GM18526 (cell line): ENCODE measurements around the gene HPS3.

ENCODE experiments used
- POLR2A ChIP-seq: IDR thresholded peaks from 3 replicates; pipeline ENCODE4 v1.6.1; 2011; ENCODE audit not compliant: insufficient read length; ENCODE audit errors: extremely low read depth

HPS3 gene

DNA sequence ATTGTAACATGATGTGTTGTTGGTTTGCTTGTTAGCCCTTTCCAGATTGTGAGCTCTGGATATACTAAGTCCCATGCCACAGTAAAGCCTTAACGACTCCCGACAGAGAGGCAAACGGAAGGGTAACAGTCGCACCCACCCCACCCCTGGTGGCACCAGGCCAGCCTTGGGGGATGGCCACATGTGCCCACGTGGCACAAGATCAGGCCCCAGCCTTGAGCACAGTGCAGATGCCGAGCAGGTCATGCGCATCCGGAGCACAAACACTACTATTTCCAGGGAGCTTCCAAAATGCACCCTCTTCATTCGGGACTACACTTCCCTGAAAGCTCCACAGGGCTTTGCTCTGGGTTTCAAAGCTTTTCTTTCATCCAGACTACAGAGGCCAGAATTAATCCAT, 10.7 kb upstream of the HPS3 start:
- TF ChIP-seq POLR2A: no peak

DNA sequence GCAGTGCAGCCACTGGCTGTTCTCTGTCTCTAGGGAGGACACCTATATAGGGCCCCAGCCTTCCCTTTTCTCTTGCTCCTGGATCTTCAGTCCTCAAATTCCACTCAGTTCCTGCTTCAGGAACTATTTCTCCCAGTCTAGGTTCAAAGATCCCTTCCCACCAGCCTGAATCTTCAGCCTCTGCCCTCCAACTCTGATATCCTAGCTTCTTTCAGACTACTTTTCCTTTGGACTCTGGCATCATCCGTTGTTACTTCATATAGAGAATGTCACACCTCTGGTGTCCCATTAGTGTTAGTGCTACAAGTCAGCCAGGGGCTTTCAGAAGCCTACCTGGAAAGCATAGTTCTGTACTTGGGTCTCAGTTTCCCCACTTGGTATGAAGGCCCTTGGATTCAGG, 10.0 kb upstream of the HPS3 start:
- TF ChIP-seq POLR2A: no peak

DNA sequence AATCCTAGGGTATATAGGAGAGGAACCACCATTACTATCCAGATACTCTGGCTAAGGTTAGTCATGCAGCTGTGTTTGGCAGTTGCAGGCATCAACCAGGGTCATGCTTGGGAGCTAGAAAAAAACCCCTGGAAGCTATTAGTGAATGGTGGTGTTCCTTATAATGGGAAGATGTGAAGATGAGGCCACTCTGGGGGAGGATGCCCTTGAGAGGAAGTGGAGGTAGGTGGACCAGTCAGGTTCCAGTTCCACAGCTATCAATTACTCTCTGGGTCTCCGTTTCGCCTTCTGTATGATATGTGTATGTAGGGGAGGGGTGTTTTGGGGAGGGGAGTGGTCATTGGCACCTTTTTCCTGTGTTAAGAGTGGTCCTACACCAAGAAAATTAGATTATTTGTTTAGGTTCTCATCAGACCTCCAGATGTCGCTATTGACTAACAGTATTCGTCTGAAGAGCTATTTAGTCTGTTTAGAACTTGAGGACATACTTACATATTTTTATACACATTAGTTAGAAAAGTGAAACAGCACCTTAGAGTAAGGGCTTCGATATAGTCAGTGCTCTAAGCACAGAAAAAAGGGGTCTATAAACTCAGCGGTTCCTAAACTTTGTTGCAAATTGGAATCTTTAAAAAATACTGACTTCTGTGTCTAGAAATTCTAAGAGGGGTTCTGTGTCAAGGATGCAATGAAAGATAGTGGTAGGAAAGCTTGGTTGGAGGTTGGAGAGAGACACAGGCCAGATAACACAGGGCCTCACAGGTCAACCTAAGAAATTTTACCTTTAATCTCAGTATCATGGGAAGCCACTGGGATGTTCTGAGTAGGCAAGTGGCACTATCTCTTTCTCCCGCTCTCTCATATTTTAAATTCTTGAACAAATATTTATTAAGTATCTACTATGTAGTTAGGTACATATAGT, 9.1 kb upstream of the HPS3 start:
- no peak for TF ChIP-seq POLR2A

DNA sequence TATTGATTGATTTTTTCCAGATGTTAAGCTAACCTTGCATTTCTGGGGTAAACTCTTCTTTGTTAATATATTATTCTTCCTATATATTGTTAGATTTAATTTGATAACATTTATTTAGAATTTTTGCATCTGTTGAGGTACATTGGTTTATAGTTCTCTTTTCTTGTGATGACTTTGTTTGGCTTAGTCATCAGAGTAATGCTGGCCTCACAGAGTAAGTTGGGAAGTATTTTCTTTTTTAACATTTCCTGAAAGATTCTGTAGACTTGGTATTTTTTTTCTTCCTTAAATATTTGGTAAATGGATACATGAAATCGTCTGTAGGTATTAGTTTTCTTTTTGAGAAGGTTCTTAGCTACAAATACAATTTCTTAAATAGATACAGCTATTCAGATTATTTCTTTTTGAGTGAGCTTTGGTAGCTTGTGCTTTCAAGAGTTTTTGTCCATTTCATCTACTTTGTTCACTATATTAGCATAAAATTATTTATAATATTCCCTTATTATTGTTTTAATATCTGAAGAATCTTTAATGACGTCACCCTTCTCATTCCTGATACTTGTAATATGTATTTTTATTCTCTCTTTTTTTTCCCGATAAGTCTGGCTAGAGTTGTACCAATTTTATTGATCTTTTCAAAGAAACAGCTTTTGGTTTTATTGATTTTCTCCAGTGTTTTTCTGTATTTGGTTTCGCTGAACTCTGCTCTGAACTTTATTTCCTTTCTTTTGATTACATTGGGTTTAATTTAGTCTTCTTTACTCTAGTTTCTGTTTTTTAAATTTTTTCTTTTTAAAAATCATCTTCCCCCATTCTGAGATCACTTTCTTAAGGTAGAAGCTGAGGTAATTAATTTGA, 6.5 kb upstream of the HPS3 start:
- TF ChIP-seq POLR2A: no peak

DNA sequence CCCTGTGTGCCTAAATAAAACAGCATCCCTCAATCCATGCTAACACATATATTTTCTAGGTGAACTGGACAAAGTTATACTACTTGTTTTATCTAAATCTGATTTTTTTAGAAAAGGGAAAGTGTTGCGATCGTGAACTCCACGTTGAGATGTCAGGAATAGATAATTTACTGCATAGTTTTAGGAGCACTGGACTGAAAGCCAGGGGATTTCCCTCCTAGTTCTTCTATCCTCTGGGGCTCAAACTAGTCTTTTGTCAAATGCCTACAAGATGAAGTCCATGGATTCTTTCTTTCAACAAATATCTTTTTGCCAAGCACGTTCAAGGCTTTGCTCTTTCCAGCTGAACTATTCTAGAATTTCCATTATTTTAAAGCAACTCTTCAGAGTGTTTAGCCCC, 617 bp upstream of the HPS3 start:
- no peak for TF ChIP-seq POLR2A

DNA sequence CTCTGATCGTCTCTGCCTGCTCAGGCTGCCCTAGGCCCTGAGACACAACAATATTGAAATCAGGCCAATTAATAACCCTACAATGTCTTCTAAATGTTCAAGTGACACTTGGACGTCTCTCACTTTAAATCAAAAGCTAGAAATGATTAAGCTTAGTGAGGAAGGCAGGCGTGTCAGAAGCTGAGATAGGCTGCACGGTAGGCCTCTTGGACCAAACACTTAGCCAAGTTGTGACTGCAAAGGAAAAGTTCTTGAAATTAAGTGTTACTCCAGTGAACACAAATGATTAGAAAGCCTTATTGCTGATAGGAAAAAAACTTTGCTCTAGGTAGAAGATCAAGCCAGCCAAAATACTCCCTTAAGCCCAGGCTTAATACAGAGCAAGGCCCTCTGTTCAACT, 2.2 kb downstream of the HPS3 start:
- TF ChIP-seq POLR2A: no peak

DNA sequence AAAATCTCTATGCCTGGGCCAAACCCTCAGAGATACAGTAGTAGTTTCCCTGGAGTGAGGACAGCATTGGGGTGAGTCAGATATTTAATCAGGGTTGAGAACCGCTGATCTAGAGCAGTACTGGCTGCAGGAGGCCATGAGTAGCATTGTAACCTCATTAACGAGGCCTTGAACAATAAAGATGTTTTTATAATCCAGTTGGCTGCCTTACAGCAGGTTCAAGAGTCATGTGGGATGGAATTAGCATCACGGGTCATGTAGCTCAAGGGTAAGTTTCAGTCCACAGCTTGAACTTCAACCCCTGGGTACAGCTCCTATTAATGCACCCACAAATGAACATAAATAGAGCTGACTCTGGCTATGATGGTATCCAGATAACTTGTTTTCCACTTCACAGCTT, 5.1 kb downstream of the HPS3 start:
- no peak for TF ChIP-seq POLR2A

DNA sequence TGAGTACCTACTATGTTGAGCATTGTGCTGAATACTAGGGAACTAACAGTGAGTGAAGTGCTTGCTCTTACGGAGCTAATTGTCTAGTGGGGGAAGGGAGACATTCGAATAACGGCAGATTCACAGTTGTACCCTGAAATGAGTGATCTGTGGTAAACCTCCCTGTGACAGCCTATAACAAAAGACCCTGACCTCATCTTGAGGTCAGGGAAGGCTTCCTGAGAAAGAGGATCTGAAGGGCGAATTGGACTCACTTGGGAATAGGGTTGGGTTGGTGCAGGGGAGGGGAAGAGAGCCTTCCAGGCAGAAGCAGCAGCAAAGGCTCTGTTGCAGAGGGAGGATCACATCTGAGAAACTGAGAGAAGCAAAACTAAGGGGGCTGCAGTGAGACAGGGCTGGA, 13.2 kb downstream of the HPS3 start:
- TF ChIP-seq POLR2A: no peak

DNA sequence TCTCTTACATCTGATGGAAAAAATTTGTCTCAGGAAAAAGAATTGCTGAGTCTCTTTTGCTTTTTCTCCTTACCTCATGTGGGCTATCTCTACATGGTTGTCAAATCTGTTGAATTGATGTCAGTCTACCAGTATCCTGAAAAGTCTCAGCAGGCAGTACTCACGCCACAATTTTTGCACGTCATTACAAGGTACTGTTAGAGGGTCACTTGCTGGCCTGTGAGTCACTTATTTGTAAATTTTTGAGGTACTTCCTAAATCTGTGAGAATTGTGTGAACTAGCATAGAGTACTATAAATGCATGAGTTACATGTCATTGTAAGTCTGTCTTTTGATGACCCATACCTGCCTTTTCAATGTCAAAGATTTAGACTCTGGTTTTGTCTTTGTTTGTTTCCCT, 15.9 kb downstream of the HPS3 start:
- no peak for TF ChIP-seq POLR2A

DNA sequence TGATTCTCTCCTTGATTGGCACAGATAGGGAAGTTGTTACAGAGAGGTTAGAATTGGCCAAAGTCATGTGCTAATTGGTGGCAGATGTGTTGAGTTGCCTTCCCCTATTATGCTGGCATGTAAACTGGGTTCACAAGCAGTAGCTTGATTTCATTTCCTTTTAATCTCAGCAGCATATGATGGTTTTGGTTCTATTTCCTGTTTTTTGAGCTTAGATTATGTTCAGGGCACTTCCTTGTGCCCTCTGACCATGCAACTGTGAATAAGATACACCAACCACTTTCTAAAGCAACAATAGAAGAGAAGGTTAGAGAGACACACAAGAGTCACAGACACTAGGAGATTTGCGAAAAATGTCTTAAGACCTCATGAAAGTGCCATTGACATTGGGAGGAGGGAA, 16.5 kb downstream of the HPS3 start:
- TF ChIP-seq POLR2A: no peak

DNA sequence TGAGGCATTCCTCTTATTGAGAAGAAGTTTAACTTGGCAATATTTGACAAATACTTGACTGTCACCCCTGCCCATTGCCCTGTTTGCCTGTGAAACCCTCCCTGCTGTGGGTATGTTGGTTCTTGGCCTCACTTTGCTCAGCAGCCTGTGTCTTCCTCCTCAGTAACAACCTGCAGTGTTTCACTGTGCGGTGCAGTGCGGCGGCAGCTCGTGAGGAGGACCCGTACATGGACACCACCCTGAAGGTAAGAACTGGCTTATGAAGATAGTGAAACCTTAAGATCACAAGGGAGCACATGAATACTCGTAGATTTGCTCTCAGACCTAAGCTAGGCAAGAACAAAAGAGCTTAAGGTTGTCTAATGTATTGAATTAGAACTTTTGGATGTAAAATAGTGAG, 21.0 kb downstream of the HPS3 start:
- TF ChIP-seq POLR2A: no peak

DNA sequence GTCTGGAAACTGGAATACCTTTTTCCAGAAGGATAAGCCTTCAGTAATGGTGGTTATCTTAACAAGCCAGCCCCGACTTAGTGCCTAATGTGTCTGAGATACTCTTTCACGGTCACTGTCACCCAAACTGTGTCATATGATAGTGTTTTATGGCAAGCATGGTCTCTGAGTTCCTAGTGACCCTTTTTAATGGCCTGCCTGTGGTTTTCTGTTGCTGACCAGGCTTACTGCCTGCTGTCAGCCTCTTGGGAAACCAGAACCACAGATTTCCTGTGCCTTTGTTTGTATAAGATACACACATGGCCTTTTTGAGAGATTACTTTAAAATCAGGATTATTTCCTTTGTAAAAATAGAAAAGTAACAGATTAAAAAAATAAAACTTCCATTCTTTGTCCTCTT, 22.4 kb downstream of the HPS3 start:
- no peak for TF ChIP-seq POLR2A

DNA sequence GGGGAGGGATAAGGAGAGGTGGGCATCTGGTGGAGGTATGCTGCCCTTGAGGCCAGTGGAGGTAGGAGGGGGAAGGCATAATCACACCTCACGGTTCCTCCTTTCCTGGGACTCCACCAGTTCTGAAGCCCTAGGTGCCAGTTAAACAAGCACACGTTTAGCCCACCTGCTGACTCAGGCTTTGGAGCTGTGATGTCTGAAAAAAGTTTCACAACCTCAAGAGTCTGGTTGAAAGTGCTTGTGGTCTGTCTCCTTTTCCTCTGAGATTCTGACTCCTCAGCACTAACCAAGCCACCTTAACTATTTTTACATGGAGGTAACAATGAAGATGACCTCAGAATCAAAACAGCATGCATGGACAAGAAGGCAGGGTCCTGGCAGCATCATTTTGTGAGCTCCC, 23.0 kb downstream of the HPS3 start:
- no peak for TF ChIP-seq POLR2A

DNA sequence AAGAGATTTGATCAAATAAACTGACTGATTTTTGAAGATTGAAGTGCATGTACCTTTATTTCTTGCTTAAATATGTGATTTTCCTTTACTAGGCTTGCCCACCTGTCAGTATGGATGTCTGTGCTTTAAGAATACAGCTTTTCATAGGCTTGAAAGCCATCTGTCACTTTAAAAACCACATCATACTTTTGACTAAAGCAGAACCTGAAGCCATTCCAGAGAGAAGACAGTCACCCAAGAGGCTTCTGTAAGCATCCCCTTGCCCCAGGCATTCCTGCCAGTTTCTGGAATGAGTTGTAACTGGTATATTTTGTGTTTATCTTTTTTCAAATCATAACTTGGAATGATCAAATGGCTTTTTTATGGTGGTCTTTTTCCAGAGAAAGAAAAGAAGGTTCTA, 24.0 kb downstream of the HPS3 start:
- no peak for TF ChIP-seq POLR2A

DNA sequence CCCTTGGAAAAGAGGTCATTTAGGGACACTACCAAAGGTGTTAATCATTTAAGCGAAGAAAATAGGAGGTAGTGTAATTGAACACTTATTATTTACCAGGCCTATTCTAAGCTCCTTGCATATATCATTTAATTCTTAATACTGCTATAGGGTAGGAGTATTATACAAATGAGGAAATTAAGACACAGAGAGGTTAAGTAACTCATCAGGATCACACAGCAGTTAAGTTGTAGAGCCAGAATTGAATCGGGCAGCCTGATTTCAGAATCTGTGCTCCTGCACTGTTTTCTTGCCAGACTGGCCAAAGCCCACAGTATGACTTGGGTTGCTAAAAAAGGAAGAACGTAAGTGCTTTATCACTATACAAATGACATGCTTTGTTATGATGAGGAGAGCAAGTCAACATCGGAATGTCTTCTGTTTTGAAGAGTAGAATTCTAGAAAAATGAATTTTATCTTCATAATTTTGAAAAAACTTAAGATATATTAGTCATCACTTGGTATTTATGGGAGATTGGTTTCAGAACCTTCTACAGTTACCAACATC, 31.4 kb downstream of the HPS3 start:
- no peak for TF ChIP-seq POLR2A

DNA sequence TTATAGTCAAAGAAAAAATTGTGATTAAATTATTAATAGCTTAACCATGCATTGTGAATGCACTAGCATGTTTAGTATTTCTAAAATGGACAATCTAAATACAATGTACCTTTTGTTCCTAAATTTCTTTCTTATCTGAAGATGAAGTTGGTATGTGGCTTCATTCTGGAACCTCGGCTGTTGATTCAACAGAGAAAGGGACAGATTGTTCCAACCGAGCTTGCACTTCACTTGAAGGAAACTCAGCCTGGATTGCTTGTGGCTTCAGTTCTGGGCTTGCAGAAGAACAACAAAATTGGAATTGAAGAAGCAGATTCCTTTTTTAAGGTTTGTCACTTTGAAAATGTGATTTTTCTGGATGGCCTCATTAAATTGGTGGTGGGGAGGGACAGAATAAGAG, 32.6 kb downstream of the HPS3 start:
- no peak for TF ChIP-seq POLR2A

DNA sequence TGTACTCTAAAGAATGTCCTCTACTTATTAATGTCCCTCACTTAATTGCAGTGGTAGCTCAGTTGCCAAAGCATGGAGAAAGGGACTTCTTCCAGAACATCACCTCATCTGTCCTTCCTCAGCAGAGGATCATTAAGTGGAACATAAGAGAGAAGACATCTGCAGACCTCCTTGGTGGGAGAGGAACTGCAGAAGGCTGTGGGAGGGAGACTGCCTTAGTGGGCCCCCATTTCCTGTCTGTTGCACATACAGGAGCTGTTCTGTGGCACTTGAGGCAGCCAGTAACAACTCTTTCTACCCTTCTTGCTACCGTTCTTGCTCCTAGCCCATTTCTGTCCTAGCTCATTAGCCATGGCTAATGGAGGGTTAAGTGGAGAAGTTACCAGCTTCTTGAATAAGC, 33.6 kb downstream of the HPS3 start:
- no peak for TF ChIP-seq POLR2A

DNA sequence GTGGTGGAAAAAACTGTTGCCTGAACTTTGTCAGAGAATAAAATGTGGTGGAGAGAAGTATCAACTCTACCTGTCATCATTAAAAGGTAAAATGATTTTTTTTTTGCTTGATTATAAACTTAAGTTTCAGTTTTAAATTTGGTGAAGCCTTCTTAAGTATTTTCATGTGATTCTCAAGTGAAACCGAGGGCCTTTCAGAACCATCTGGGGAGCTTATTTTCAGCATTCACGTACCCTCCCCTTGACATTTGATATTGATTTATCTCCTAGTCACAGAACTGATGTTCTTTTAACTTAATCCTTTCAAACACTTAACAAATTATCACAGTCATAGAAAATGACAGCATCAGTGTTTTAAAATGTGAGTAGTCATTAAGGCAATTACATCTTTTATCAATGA, 38.5 kb downstream of the HPS3 start:
- no peak for TF ChIP-seq POLR2A
